Renal pelvis (tissue), 12 donors: ENCODE data around the gene SEC23A. TPM values are rescaled to one million over a fixed set of nuclear protein-coding genes. Genes with fewer than 3 reads are reported as not detected.
A peak's percentile ranks its signal among the peaks of the same experiment; 100 is the strongest.
"Not testable (repeated sequence)": the region's sequence is repeated elsewhere in the genome, so short reads cannot be mapped to it uniquely, and the experiment has no call there.

Experiments used
- DNase-seq: peaks from one replicate; pipeline ENCODE4 v3.0.0-alpha.2; 2013
- long read RNA-seq, 16 experiments: transcript quantifications; one replicate each; lab custom pipeline, GENCODE V29; 2026
- polyA plus RNA-seq, 3 donors: library from polyadenylated mRNA; unstranded; fragments of 120-200 nt; gene quantifications; one replicate each; pipeline ENCODE4 v1.2.1, GENCODE V29; 2013; ENCODE audit not compliant: insufficient read length in 3 of 3

The SEC23A gene
- 10 to 100 TPM; 60.6 to 66.5 (median 61.7) TPM for polyA plus RNA-seq
- long read RNA-seq, donor 1, full-length matches to known transcripts, result 9 of 9 reads
- long read RNA-seq, donor 1, partial matches to known transcripts, result 0 of 9 reads
- long read RNA-seq, donor 1, other reads (novel, unspliced or antisense), result 0 of 9 reads
- long read RNA-seq, donor 2, full-length matches to known transcripts, result 13 of 28 reads
- long read RNA-seq, donor 2, partial matches to known transcripts, result 15 of 28 reads
- long read RNA-seq, donor 2, other reads (novel, unspliced or antisense), result 0 of 28 reads
- long read RNA-seq, donor 3, full-length matches to known transcripts, result 14 of 14 reads
- long read RNA-seq, donor 3, partial matches to known transcripts, result 0 of 14 reads
- long read RNA-seq, donor 3, other reads (novel, unspliced or antisense), result 0 of 14 reads
- long read RNA-seq, donor 4, full-length matches to known transcripts, result 10 of 259 reads
- long read RNA-seq, donor 4, partial matches to known transcripts, result 249 of 259 reads
- long read RNA-seq, donor 4, other reads (novel, unspliced or antisense), result 0 of 259 reads
- long read RNA-seq, donor 5, full-length matches to known transcripts, result 5 of 5 reads
- long read RNA-seq, donor 5, partial matches to known transcripts, result 0 of 5 reads
- long read RNA-seq, donor 5, other reads (novel, unspliced or antisense), result 0 of 5 reads
- long read RNA-seq, donor 6, full-length matches to known transcripts, result 17 of 28 reads
- long read RNA-seq, donor 6, partial matches to known transcripts, result 11 of 28 reads
- long read RNA-seq, donor 6, other reads (novel, unspliced or antisense), result 0 of 28 reads
- long read RNA-seq, donor 7, full-length matches to known transcripts, result 7 of 7 reads
- long read RNA-seq, donor 7, partial matches to known transcripts, result 0 of 7 reads
- long read RNA-seq, donor 7, other reads (novel, unspliced or antisense), result 0 of 7 reads
- long read RNA-seq, donor 8, full-length matches to known transcripts, result 4 of 4 reads
- long read RNA-seq, donor 8, partial matches to known transcripts, result 0 of 4 reads
- long read RNA-seq, donor 8, other reads (novel, unspliced or antisense), result 0 of 4 reads
- long read RNA-seq, donor 9, full-length matches to known transcripts, result 15 of 26 reads
- long read RNA-seq, donor 9, partial matches to known transcripts, result 11 of 26 reads
- long read RNA-seq, donor 9, other reads (novel, unspliced or antisense), result 0 of 26 reads
- long read RNA-seq, donor 10, full-length matches to known transcripts, result 8 of 8 reads
- long read RNA-seq, donor 10, partial matches to known transcripts, result 0 of 8 reads
- long read RNA-seq, donor 10, other reads (novel, unspliced or antisense), result 0 of 8 reads
- long read RNA-seq, donor 11, full-length matches to known transcripts, result 6 of 6 reads
- long read RNA-seq, donor 11, partial matches to known transcripts, result 0 of 6 reads
- long read RNA-seq, donor 11, other reads (novel, unspliced or antisense), result 0 of 6 reads
- long read RNA-seq, donor 12, full-length matches to known transcripts, result 23 of 29 reads
- long read RNA-seq, donor 12, partial matches to known transcripts, result 6 of 29 reads
- long read RNA-seq, donor 12, other reads (novel, unspliced or antisense), result 0 of 29 reads
- long read RNA-seq, donor 13, full-length matches to known transcripts, result 4 of 4 reads
- long read RNA-seq, donor 13, partial matches to known transcripts, result 0 of 4 reads
- long read RNA-seq, donor 13, other reads (novel, unspliced or antisense), result 0 of 4 reads
- long read RNA-seq, donor 14, result 0 reads
- long read RNA-seq, donor 15, result 0 reads
- long read RNA-seq, donor 16, full-length matches to known transcripts, result 4 of 4 reads
- long read RNA-seq, donor 16, partial matches to known transcripts, result 0 of 4 reads
- long read RNA-seq, donor 16, other reads (novel, unspliced or antisense), result 0 of 4 reads

DNA sequence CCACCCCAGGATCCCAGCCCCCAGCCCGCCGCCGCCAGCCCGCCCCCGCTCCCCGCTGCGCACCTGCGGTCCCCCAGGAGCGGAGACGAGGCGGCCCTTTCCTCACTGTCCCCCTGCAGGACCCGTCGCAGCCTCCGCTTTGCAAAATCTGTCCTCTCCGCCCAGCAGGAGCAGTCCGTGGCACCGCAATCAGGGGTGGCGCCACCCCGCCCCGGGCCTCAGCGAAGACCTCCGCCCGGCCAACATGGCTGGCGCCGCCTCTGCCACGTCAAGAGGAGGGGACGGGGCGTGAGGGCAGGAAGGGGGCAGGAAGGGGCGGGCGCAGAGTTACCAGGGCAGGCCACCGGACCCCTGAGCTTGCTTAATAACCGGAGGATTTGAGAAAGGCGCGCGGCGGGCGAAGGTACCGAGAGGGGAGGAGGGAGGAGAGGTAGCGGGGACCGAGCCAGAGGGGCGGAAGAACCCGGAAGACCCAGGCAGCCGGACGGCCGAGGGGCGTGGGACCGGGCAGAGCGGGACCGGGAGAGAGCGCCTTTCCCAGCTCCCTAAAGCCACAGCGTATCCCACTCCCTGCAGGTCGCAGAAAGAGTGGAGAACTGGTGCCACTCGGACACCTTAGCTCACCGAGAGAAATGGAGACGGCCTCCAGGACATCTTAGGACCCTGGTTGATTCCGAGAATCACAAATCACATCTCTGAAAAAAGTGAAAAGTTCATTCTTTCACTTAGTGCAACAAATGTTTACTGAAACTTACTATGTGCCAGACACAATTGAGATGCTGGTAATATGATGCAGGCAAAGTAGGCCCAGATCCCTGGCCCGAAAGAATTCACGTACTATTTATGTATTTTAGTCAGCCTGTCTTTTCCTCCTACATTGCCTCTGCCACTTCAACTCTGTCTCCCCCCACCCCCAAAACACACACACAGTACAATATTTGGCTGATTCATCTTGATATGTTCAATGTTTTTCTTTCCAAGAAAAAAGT lies at the start of gene SEC23A:
Gene SEC23A (minus strand): TSS at position 267 of the 989 bp plus-strand sequence. CDS start 7,117 bp downstream, outside the sequence.
- DNase-seq, result peak; percentile 89

DNA sequence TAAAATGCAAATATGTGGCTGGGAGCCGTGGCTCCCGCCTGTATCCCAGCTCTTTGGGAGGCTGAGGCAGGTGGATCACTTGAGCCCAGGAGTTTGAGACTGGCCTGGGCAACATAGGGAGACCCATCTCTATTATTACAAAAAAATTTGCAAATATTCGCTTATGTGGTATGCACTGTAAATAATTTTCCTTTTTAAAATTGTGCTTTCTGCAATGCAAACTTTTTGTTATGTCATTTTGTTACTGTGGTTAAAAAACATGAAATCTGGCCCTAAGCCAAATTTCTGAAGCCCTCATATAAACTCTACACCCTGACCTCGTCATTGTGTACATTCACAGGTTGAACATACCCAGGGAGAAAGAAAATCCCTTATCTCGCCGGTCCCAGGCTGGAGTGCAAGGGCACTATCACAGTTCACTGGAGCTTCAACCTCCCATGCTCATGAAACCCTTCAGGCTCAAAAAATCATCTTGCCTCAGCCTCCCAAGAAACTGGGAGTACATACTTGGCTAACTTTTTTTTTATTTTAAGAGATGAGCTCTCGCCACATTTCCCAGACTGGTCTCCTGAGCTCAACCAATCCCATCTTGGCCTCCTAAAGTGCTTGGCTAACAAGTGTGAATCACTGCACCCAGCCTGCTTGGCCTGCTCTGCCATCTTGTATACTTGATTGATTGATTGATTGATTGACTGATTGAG lies 42.4 kb upstream of the SEC23A start:
- DNase-seq, result no peak

DNA sequence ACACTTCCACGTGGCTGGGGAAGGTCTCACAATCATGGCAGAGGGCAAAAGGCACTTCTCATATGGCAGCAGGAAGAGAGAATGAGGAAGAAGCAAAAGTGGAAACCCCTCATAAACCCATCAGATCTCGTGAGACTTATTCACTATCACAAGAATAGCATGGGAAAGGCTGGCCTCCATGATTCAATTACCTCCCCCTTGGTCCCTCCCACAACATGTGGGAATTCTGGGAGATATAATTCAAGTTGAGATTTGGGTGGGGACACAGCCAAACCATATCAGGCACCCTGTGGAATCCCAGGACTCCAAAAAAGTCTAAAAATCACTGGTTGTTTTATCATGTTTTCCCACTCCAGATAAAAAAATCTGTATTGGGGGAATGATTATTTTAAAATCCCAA lies 40.2 kb upstream of the SEC23A start:
- not testable (repeated sequence) for DNase-seq

DNA sequence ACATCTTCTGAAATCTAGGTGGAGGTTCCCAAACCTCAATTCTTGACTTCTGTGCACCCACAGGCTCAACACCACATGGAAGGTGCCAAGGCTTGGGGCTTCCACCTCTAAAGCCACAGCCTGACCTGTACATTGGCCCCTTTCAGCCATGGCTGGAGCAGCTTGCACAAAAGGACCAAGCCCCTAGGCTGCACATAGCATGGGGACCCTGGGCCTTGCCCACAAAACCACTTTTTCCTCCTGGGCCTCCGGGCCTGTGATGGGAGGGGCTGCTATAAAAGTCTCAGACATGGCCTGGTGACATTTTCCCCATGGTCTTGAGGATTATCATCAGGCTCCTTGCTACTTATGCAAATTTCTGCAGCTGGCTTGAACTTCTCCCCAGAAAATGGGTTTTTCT lies 38.6 kb upstream of the SEC23A start:
- DNase-seq, result not testable (repeated sequence)

DNA sequence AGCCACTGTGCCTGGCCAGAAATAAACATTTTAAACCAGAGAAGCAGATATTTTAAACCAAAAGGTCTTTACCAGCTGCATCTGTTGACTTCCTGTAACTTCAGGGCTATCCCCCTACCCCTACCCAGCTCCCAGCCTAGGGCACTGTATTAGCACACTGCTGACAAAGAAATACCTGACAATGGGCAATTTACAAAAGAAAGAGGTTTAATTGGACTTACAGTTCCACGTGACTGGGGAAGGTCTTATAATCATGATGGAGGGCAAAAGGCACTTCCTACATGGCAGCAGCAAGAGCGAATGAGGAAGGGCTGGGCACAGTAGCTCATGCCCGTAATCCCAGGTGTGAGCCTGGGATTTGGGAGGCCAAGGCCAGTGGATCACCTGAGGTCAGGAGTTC lies 37.1 kb upstream of the SEC23A start:
- no peak for DNase-seq

DNA sequence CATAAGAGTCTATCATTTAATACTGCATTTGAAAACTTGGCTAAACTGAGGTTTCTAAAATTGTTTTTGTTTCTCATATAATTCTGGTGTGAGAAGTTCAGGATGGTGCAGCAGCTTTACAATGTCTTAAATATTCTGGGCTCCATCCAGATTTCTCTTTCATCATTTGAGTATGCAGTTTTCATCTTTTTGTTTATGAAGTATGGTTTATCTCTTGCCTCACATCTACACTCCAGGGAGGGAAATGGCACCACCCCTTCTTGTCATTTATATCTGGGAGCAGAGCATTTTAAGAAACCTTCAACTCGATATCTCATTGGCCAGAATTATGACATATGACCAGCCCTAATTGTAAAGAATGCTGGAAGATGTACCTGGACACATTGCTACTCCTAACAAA lies 35.4 kb upstream of the SEC23A start:
- DNase-seq, result no peak

DNA sequence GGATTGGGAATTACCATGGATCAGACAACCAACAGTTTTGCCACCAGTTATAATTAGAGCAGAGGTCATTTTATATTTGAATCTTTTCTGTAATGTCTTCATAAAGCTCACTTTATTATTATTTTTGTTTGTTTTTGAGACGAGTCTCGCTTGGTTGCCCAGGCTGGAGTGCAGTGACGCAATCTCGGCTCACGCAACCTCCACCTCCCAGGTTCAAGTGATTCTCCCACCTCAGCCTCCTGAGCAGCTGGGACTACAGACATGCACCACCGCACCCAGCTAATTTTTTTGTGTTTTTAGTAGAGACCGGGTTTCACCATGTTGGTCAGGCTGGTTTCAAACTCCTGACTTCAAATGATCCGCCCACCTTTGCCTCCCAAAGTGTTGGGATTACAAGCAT lies 34.8 kb upstream of the SEC23A start:
- DNase-seq, result not testable (repeated sequence)

DNA sequence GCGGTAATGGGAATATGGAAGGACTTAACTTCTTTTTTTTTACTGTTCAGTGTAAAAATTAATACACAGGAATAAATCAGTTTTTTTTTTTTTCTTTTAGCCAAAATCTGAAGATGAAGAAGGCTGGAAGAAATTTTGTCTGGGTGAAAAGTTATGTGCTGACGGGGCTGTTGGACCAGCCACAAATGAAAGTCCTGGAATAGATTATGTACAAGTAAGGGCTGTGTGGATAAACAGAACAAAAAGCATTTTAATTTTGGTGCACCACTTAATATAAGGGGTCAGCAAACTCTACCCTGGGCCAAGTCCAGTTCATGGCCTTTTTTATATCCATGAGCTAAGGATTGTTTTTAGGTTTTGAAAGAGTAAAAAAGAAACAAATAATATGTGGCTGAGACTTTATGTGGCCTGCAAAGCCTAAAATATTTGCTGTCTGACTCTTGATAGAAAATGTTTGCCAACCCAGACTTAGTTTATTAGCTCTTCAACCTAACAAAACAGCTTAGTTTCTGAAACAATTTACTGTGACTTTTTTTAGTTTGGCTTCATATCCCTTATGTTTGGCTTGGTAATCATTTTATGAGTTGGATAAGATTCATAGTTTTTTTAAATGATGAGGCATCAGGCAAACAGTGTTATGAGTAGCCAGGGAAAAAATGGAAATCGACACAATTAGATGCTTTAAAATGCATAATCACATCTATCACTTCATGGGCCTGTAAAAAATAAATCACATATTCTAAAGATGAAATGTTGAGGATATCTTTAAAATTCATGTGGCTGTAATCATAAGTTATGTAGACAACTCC lies 19.5 kb upstream of the SEC23A start:
- DNase-seq, result no peak

DNA sequence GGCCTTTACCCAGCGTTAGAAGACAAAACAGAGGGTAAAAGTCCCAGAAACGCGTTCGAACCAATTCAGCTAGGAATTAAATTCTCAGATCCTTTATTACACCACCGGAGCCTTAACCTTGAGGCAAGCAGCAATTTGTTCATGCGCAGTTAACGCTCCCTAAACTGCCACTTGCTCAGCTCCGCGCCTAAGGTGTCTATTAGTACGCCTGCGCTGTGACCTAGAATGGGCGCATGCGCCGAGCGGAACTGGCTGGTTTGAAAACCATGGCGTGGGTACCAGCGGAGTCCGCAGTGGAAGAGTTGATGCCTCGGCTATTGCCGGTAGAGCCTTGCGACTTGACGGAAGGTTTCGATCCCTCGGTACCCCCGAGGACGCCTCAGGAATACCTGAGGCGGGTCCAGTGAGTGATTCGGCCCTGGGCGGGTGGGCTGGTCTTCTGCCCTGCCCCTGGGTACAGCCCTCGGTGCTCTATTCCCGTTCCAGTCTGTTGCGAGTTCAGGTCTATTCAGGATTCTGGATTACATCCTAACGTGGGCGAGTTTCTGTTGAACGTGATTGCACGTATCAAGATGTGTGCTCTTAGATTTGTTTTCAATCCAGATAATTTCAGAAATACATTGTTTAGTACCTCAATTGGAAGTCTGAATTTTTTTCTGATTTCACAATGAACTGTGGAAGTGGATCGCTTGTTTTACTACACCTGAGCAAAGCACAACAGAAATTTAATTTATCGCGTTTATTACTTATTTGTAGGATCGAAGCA lies 11.2 kb upstream of the SEC23A start, which contains the start of gene GEMIN2:
Gene GEMIN2 (plus strand): TSS at position 251 of the 766 bp plus-strand sequence. CDS start 16 bp downstream, at position 267.
- DNase-seq, result peak; percentile 92

DNA sequence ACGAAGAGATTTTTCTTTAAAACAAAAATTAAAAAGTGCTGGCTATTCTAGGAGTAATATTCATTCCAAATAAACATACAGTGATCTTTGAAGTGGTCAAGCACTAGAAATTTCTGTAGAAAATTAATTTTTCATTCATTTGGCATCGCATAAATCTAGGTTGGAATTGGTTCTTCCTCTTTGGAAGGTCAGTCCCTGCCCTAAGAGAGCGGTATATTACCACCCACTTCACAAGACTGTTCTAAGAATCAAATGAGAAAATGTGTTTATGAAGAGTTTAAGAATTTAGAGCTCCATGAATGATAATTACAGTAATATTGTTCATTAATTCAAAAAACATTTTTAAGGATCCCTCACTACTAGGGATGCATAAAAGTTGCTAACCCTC lies 10.6 kb upstream of the SEC23A start:
- no peak for DNase-seq

DNA sequence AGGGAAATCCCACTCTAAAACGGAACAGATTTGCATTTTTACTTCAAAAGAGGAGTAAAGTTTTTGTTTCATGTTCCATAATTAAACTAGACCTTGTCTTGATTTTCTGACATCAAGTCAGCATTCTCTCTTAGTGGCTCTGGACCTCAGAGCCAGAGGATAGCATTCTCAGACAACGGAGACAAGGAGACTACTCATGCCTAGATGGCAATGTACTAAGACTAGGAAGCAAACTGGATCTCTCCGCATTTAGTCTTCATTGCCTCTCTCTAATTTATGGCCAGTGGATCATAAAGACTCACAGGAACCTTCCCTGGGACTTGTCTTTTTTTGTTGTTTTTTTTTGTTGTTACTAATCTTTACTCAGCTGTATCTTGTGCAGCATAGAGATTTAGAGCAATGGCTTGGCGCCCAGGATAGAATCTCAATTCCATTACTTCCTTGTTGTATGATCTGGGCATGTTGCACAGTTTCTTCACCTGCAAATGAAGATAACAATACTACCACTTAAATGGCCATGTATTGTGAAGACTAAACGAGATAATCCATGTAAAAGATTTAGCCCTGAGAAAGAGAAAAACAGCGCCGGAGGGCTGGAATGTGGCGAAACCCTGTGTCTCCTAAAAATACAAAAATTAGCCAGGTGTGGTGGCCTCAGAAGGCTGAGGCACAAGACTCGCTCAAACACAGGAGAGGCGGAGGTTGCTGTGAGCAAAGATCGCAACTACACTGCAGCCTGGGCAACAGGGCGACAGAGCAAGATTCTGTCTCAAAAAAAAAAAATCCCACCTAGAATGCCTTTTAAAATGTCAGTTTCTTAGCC lies 7.1 kb upstream of the SEC23A start:
- no peak for DNase-seq

DNA sequence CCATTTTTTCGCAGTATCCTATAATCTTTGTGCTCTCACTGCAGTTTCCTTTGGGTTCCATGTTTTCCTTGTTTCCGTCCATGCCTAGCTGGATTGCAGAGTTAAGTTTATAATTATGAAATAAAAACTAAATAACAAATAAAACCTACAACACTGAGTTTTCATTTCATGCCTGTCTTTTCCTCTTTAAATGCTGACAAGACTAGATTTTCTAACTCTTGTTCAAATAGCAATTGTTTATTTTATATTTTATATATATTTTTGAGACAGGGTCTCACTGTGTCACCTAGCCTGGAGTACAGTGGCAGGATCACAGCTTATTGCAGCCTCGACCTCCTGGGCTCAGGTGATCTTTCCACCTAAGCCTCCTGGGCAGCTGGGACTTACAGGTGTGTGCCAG lies 5.8 kb upstream of the SEC23A start:
- no peak for DNase-seq

DNA sequence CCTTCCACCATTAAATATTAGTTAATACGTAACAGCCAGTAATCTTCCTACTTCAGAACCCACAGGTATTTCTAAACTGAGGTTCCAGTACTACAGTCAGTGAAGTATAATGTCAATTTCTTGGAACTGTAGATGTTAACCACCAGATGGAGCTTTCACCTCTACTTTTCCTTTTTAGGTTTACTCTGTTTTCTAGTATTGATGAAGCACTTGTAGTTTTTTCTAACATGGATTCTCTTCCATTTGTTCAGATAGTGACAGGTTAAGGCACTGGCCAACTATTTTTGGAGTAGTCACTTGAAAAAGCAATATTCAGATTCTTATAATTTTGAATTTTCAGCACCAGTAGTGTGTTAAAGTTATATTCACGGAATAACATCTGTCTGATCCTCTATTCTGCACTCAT lies 4.6 kb upstream of the SEC23A start:
- no peak for DNase-seq

DNA sequence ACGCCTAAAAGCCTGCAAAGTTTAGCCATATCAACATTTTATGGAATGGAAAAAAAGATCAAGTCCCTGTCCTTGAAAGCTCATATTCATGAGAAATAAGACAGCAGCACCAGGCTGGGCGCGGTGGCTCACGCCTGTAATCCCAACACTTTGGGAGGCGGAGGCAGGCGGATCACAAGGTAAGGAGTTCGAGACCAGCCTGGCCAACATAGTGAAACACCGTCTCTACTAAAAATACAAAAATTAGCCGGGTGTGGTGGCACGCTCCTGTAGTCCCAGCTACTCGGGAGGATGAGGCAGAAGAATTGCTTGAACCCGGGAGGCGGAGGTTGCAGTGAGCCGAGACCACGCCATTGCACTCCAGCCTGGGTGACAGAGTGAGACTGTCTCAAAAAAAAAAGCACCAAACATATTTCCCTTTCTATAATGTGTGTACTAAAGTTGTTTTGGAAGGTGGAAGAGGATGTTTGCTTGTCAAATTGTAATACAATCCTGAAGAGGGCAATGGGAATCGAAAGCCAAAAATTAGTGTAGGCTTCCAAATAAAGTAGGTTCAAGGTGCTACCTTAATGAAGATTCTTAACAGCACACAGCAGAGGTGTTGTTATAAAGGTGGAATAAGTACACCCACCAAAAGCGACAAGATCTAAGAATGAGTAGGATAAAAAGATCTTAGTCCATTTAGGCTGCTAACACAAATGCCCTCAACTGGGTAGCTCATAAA lies 1.2 kb upstream of the SEC23A start:
- not testable (repeated sequence) for DNase-seq
